ENCODE measurements around the gene NDUFB8.

NDUFB8 gene

DNA sequence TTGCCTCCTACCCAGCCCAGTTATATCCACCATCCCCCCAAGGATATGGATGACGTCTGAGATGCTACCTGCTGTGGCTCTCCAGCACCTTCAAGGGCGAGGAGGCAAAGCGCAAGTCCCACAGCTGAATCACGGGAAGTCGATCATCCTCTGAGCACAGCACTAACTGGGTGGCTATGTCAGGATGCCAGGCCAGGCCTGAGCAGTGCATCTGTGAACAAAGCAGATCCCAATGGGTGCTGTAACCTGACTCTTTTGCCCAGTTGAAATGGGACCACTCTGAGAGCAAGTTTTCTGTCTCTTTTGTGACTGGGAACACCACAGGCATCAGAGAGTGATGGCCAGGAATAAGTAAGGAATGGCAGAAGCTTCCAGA, 22.3 kb downstream of the NDUFB8 start:
- peaks cover 13% of the 10 kb centered on the region for H3K4me1 ChIP-seq (ENCODE audit: insufficient read depth, low read length, severe bottlenecking)
- H3K27me3 ChIP-seq (ENCODE audit: insufficient read depth, low read length): no peaks in the 10 kb centered on the region
- no peaks in the 10 kb centered on the region for H3K79me2 ChIP-seq (ENCODE audit: insufficient read depth, low read length)
- H3K4me2 ChIP-seq (ENCODE audit: low read length): no peak overlapping the region
- no peak overlapping the region for H2AFZ ChIP-seq (ENCODE audit: low read length)
- H3K9me2 ChIP-seq (ENCODE audit: low read depth, low read length): no peaks in the 10 kb centered on the region
- no peak for TF ChIP-seq EZH2 (IDR thresholded peaks at IDR 0.05; ENCODE audit: borderline replicate concordance, low read length)
- TF ChIP-seq, protein P1, sequence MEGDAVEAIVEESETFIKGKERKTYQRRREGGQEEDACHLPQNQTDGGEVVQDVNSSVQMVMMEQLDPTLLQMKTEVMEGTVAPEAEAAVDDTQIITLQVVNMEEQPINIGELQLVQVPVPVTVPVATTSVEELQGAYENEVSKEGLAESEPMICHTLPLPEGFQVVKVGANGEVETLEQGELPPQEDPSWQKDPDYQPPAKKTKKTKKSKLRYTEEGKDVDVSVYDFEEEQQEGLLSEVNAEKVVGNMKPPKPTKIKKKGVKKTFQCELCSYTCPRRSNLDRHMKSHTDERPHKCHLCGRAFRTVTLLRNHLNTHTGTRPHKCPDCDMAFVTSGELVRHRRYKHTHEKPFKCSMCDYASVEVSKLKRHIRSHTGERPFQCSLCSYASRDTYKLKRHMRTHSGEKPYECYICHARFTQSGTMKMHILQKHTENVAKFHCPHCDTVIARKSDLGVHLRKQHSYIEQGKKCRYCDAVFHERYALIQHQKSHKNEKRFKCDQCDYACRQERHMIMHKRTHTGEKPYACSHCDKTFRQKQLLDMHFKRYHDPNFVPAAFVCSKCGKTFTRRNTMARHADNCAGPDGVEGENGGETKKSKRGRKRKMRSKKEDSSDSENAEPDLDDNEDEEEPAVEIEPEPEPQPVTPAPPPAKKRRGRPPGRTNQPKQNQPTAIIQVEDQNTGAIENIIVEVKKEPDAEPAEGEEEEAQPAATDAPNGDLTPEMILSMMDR (IDR thresholded peaks at IDR 0.05; ENCODE audit: low read length): no peak
- H3F3A ChIP-seq (ENCODE audit: insufficient read depth, low read length): no peaks in the 10 kb centered on the region
- H3K4me3 ChIP-seq (ENCODE audit: low read depth, low read length, poor library complexity, severe bottlenecking): no peak overlapping the region
- no peaks in the 10 kb centered on the region for H3K36me3 ChIP-seq (ENCODE audit: insufficient read depth, low read length)
- H3K27ac ChIP-seq (ENCODE audit: low read depth, low read length, poor library complexity, severe bottlenecking): no peak overlapping the region
- no peak overlapping the region for H3K9ac ChIP-seq (ENCODE audit: low read length)
- no peaks in the 10 kb centered on the region for H4K20me1 ChIP-seq (ENCODE audit: insufficient read depth, low read length)
- no peaks in the 10 kb centered on the region for H3K9me3 ChIP-seq (ENCODE audit: low read length)

DNA sequence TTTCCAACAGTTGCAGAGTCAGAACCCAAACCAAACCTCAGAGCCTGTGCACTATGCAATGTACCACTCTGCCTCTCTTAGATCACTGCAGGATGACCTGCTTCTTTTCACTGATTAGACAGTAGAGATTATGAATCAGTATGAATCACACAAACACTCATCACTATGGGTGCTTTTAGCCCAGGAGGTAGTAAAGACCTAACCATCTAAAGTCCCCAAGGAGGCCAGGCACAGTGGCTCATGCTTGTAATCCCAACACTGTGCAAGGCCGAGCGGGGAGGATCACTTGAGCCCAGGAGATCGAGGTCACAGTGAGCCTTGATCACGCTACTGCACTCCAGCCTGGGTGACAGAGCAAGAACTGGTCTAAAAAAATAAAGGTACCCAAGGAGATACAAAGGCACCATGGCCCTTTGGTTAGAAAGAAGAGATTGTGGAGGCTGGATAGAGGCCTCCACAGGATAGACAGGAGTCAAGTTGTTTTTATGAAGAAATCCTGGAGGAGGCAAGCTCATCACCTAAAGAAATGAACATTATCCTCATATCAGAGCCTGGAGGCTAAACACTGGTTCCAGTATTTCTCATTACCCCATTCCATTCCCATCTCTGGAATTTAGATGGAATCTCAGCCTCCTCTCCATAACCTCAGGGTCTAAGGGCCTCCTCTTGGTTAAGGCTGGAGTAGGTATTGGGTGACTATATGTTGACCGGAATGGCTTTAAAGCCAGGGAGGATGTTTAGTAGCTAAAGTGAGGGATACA, 22.9 kb downstream of the NDUFB8 start:
- H3K4me1 ChIP-seq (ENCODE audit: insufficient read depth, low read length, severe bottlenecking): peaks cover 13% of the 10 kb centered on the region
- no peak overlapping the region for H3K4me3 ChIP-seq (ENCODE audit: low read depth, low read length, poor library complexity, severe bottlenecking)
- H3K27me3 ChIP-seq (ENCODE audit: insufficient read depth, low read length): no peaks in the 10 kb centered on the region
- H3K79me2 ChIP-seq (ENCODE audit: insufficient read depth, low read length): no peaks in the 10 kb centered on the region
- no peak overlapping the region for H2AFZ ChIP-seq (ENCODE audit: low read length)
- no peak overlapping the region for H3K4me2 ChIP-seq (ENCODE audit: low read length)
- H3K9me3 ChIP-seq (ENCODE audit: low read length): no peaks in the 10 kb centered on the region
- H4K20me1 ChIP-seq (ENCODE audit: insufficient read depth, low read length): no peaks in the 10 kb centered on the region
- no peak for TF ChIP-seq EZH2 (IDR thresholded peaks at IDR 0.05; ENCODE audit: borderline replicate concordance, low read length)
- TF ChIP-seq, protein P1 (IDR thresholded peaks at IDR 0.05; ENCODE audit: low read length): no peak
- no peak overlapping the region for H3K27ac ChIP-seq (ENCODE audit: low read depth, low read length, poor library complexity, severe bottlenecking)
- no peak overlapping the region for H3K9ac ChIP-seq (ENCODE audit: low read length)
- no peaks in the 10 kb centered on the region for H3K36me3 ChIP-seq (ENCODE audit: insufficient read depth, low read length)
- H3K9me2 ChIP-seq (ENCODE audit: low read depth, low read length): no peaks in the 10 kb centered on the region
- H3F3A ChIP-seq (ENCODE audit: insufficient read depth, low read length): no peaks in the 10 kb centered on the region

DNA sequence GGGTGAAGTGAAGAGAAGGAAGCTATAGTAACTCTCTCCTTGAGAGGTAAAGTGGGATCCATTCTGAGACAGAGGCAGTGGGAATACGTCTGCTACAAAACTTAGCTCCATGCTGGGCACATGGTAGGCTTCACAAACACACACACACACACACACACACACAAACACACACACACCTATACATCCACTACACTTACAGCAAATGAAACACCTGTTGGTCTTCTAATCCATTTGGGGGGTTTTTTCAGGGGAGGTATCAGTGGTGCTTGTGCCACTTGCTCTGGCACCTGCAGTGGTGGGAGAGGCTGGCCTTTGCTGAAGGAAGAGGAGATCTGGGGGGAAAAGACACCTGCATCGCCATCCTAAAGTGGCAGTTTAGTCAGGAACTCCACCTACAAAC, 24.5 kb downstream of the NDUFB8 start:
- no peak overlapping the region for H3K4me2 ChIP-seq (ENCODE audit: low read length)
- no peaks in the 10 kb centered on the region for H3K79me2 ChIP-seq (ENCODE audit: insufficient read depth, low read length)
- H3K27me3 ChIP-seq (ENCODE audit: insufficient read depth, low read length): no peaks in the 10 kb centered on the region
- no peaks in the 10 kb centered on the region for H3K36me3 ChIP-seq (ENCODE audit: insufficient read depth, low read length)
- no peaks in the 10 kb centered on the region for H3K9me2 ChIP-seq (ENCODE audit: low read depth, low read length)
- H3K4me1 ChIP-seq (ENCODE audit: insufficient read depth, low read length, severe bottlenecking): no peaks in the 10 kb centered on the region
- H3F3A ChIP-seq (ENCODE audit: insufficient read depth, low read length): no peaks in the 10 kb centered on the region
- no peaks in the 10 kb centered on the region for H4K20me1 ChIP-seq (ENCODE audit: insufficient read depth, low read length)
- no peak overlapping the region for H3K9ac ChIP-seq (ENCODE audit: low read length)
- no peak overlapping the region for H2AFZ ChIP-seq (ENCODE audit: low read length)
- H3K27ac ChIP-seq (ENCODE audit: low read depth, low read length, poor library complexity, severe bottlenecking): no peak overlapping the region
- TF ChIP-seq, protein P1 (IDR thresholded peaks at IDR 0.05; ENCODE audit: low read length): no peak
- TF ChIP-seq EZH2 (IDR thresholded peaks at IDR 0.05; ENCODE audit: borderline replicate concordance, low read length): no peak
- no peaks in the 10 kb centered on the region for H3K9me3 ChIP-seq (ENCODE audit: low read length)
- no peak overlapping the region for H3K4me3 ChIP-seq (ENCODE audit: low read depth, low read length, poor library complexity, severe bottlenecking)

All from OCI-LY1 (cell line).